Suprapubic skin (tissue), 4 donors: ENCODE data around the gene TMEM53. TPM values are rescaled to one million over a fixed set of nuclear protein-coding genes. Genes with fewer than 3 reads are reported as not detected.

Experiments
- DNase-seq, 2 donors: peaks; one replicate each; pipeline ENCODE4 v3.0.0-alpha.2; 2019; ENCODE audit warnings: low spot score in 2 of 2
- H3K27ac ChIP-seq: fragments of 200-600 bp; sonication (generic); one replicate; pipeline ENCODE4 v1.5.1; 2019
- H3K27me3 ChIP-seq: fragments of 200-600 bp; sonication (generic); one replicate; pipeline ENCODE4 v1.5.1; 2019
- H3K36me3 ChIP-seq: fragments of 200-600 bp; sonication (generic); one replicate; pipeline ENCODE4 v1.5.1; 2019
- H3K4me1 ChIP-seq: fragments of 200-600 bp; sonication (generic); one replicate; pipeline ENCODE4 v1.5.1; 2019
- H3K4me3 ChIP-seq: fragments of 200-600 bp; sonication (generic); one replicate; pipeline ENCODE4 v1.5.1; 2019; ENCODE audit warnings: mild to moderate bottlenecking
- H3K9me3 ChIP-seq: fragments of 200-600 bp; sonication (generic); one replicate; pipeline ENCODE4 v1.5.1; 2019
- CTCF ChIP-seq, 2 donors: fragments of 200-600 bp in 1 of 2; fragments of 450-650 bp in 1 of 2; sonication (generic) in 1 of 2; IDR thresholded peaks; one replicate each; pipeline ENCODE4 v1.5.1; 2016 to 2019; ENCODE audit warnings: antibody characterized with exemption in 2 of 2, mild to moderate bottlenecking in 1 of 2, moderate library complexity in 1 of 2
- EP300 ChIP-seq: sonication (generic); formaldehyde crosslinking; IDR thresholded peaks from one replicate; pipeline ENCODE4 v1.6.1; 2017; ENCODE audit warnings: antibody characterized with exemption
- POLR2A ChIP-seq, 2 donors: fragments of 450-650 bp; IDR thresholded peaks; one replicate each; pipeline ENCODE4 v1.6.1; 2017; ENCODE audit warnings: antibody characterized with exemption in 2 of 2, mild to moderate bottlenecking in 2 of 2, moderate library complexity in 2 of 2
- POLR2AphosphoS5 ChIP-seq, 3 donors: sonication (generic); formaldehyde crosslinking; IDR thresholded peaks; one replicate each; pipeline ENCODE4 v1.6.1; 2017; ENCODE audit warnings: antibody characterized with exemption in 3 of 3
- WGBS: methylation state at CpG from one replicate; pipeline ENCODE4 v1.1.5; 2018; 5-methylcytosine and 5-hydroxymethylcytosine counted together
- total RNA-seq, 4 donors: library from RNA; depleted of rRNA; stranded (reverse); fragments of >200 nt; gene quantifications; one replicate each; pipeline ENCODE4 v1.1.0, GENCODE V29; 2016

TMEM53 gene
- total RNA-seq, 4 donors from 2014 or later: 2.3 to 9.9 (median 4.3) TPM

GRCh38 chr1:44631333-44631646, 43.0 kb downstream of the TMEM53 start:
- TF ChIP-seq CTCF (IDR thresholded peaks at IDR 0.05): no peak
- no peak for TF ChIP-seq EP300
- TF ChIP-seq POLR2A (IDR thresholded peaks at IDR 0.05): no peak
- TF ChIP-seq POLR2AphosphoS5 (IDR thresholded peaks at IDR 0.05): no peak
- H3K27ac ChIP-seq: peak overlapping the region; percentile 96
- H3K4me1 ChIP-seq: peaks cover 24% of the 10 kb centered on the region
- peaks cover 21% of the 10 kb centered on the region for H3K36me3 ChIP-seq
- DNase-seq: no peak
- H3K4me3 ChIP-seq: peak overlapping the region; percentile 88
- 25% methylated on average over 7 of the region's 8 CpGs for WGBS
- H3K9me3 ChIP-seq: no peaks in the 10 kb centered on the region
- no peaks in the 10 kb centered on the region for H3K27me3 ChIP-seq

- Histone ChIP-seq H3K9me3 (no peaks in the 10 kb centered on the region), H3K27me3 (no peaks in the 10 kb centered on the region), H3K4me3 (no peak overlapping the region), H3K36me3 (peaks cover 9% of the 10 kb centered on the region), H3K27ac (no peak overlapping the region), H3K4me1 (peaks cover 24% of the 10 kb centered on the region)
- DNase-seq: no peak
- WGBS: 100% methylated on average over 2 of the region's 2 CpGs
- TF ChIP-seq CTCF (IDR thresholded peaks at IDR 0.05): no peak
- no peak for TF ChIP-seq POLR2AphosphoS5 (IDR thresholded peaks at IDR 0.05)
- no peak for TF ChIP-seq EP300
- no peak for TF ChIP-seq POLR2A (IDR thresholded peaks at IDR 0.05)
These were observed 44.2 kb downstream of the TMEM53 start for GRCh38 chr1:44630116-44630515.

- H3K4me3 ChIP-seq: no peak overlapping the region
- no peak for DNase-seq
- H3K36me3 ChIP-seq: no peaks in the 10 kb centered on the region
- H3K27ac ChIP-seq: no peak overlapping the region
- no peaks in the 10 kb centered on the region for H3K27me3 ChIP-seq
- WGBS: 85% methylated on average over 5 of the region's 5 CpGs
- no peak for TF ChIP-seq POLR2AphosphoS5 (IDR thresholded peaks at IDR 0.05)
- no peak for TF ChIP-seq CTCF (IDR thresholded peaks at IDR 0.05)
- no peak for TF ChIP-seq EP300
- no peak for TF ChIP-seq POLR2A (IDR thresholded peaks at IDR 0.05)
- no peaks in the 10 kb centered on the region for H3K9me3 ChIP-seq
- peaks cover 19% of the 10 kb centered on the region for H3K4me1 ChIP-seq
These were observed 45.1 kb downstream of the TMEM53 start for GRCh38 chr1:44628962-44629756.

GRCh38 chr1:44625348-44625747, 48.9 kb downstream of the TMEM53 start:
- WGBS: 90% methylated on average over 7 of the region's 7 CpGs
- H3K4me3 ChIP-seq: no peak overlapping the region
- H3K9me3 ChIP-seq: no peaks in the 10 kb centered on the region
- no peak for TF ChIP-seq POLR2AphosphoS5 (IDR thresholded peaks at IDR 0.05)
- no peak for TF ChIP-seq POLR2A (IDR thresholded peaks at IDR 0.05)
- no peak for TF ChIP-seq CTCF (IDR thresholded peaks at IDR 0.05)
- TF ChIP-seq EP300: no peak
- no peaks in the 10 kb centered on the region for H3K4me1 ChIP-seq
- H3K27ac ChIP-seq: no peak overlapping the region
- no peaks in the 10 kb centered on the region for H3K27me3 ChIP-seq
- no peak for DNase-seq
- H3K36me3 ChIP-seq: no peaks in the 10 kb centered on the region

DNA sequence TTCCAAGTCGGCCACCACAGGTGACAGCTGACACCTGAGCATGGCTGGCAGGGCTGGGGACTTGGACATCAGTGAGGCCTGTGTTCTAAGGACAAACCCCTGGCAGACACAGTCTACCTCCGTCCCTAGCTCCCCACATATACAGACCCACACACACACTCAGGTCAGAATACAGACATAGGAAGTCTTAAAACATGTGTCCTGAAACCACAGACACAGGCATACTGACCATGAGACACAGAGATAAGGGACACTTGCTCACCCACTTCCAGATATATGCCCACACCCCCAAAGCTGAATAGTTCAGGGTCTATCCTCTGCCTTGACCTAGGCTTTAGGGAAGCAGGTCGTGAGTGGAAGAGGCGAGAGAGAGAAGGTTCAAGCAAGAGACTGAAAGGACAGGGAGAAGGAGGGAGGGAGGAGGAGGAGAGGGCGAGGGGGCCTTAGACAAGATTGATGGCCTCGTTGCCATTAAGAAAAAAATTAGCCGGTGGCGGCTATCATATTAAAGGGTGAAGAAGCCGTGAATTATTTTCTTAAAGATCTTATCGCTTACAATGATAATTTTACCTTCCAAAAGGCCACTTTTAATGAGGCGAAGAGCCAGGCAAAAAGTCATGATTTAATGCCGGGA, 49.9 kb downstream of the TMEM53 start:
- 86% methylated on average over 12 of the region's 12 CpGs for WGBS
- no peaks in the 10 kb centered on the region for H3K27me3 ChIP-seq
- no peaks in the 10 kb centered on the region for H3K36me3 ChIP-seq
- H3K27ac ChIP-seq: no peak overlapping the region
- TF ChIP-seq EP300 (no peak), POLR2A (IDR thresholded peaks at IDR 0.05) (no peak), POLR2AphosphoS5 (IDR thresholded peaks at IDR 0.05) (no peak), CTCF (IDR thresholded peaks at IDR 0.05) (no peak)
- H3K4me1 ChIP-seq: no peaks in the 10 kb centered on the region
- H3K4me3 ChIP-seq: no peak overlapping the region
- H3K9me3 ChIP-seq: no peaks in the 10 kb centered on the region
- DNase-seq: no peak
